OCI-LY7 (cell line): ENCODE measurements around the gene STATH.

ENCODE experiments used
- CTCF ChIP-seq: fragments of 200-600 bp; sonication (generic); conservative IDR thresholded peaks from 2 replicates; pipeline ENCODE4 v1.5.1; 2014; ENCODE audit warnings: mild to moderate bottlenecking, antibody characterized with exemption, low read length, moderate library complexity, mixed read lengths
- EZH2phosphoT487 ChIP-seq: fragments of 200-600 bp; sonication (generic); IDR thresholded peaks from 2 replicates; pipeline ENCODE4 v1.6.1; 2018; ENCODE audit warnings: low read depth, borderline replicate concordance, mild to moderate bottlenecking, mixed run types, antibody characterized with exemption, low read length, moderate library complexity, mixed read lengths

GRCh38 chr4:69974631-69975030, 21.1 kb upstream of the STATH start:
- TF ChIP-seq CTCF (no peak), EZH2phosphoT487 (no peak)
